Measurements from ENCODE around the gene ARHGDIG. TPM values are rescaled to one million over a fixed set of nuclear protein-coding genes. Genes with fewer than 3 reads are reported as not detected.

Gene ARHGDIG
- polyA plus RNA-seq, 3 donors: 1.3 to 6.1 (median 2.6) TPM

DNA sequence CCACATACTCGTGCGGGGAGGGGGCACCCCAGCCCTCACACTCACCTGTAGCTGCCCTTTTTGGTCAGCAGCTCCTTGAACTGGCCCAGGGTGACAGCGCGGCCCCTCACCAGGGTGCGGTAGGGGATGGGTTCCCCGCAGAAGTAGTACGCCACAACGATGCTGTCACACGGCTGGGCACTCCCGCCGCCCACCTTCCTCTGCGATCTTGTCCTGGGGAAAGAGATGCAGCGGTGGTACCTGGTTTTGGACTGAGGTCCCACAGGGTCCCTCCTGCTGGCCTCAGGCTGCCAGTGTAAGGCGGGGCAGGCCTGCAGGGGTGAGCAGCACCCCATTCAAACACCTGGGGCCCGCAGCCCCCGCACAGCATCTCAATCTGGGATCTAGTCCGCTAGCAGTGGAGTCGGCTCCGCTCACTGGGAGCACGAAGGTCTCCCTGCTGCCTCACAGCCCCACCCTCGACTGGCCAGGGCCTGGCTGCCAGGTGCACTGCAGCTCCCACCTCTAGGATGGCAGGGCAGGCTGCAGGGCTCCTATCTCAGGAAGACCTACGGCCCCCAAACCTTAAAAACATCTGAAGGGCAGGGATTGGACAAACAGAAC lies 9.1 kb downstream of the ARHGDIG start:
- no peak for DNase-seq (ENCODE audit: extremely low read depth in 1 of 11, low read depth in 9 of 11, low spot score in 4 of 11)

DNA sequence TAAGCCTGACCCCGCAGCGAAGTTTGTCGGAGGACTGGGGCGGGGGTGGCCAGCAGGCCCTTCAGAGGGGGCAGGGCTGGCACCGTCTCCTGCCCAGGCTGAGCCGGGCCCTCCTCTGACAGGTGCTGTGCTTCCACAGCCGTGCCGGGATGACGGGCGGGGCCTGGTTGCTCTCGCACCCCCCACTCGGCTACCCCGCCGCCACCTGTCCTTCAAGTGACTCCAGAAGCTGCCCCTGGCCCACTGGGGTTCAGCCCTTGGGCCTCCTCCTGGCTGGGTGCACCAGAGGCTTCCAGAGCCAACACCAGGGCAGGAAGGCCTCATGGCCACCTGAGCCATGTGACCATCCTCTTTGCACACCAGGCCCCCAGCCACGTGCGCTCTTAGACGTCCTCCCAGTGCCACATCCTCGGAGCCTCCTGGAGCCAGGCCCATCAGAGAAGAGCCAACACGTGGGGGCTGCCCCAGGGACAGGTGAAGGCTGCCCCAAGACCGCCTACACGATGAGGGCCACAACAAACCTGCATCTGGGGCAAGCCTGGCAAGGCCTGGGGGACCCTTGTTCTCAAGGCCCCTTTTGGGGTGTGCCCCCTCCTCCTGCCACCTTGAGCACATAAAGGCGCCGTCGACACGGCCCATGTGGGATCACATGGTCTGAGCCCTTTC lies 9.8 kb downstream of the ARHGDIG start:
- DNase-seq (ENCODE audit: extremely low read depth in 1 of 11, low read depth in 9 of 11, low spot score in 4 of 11): no peak

GRCh38 chr16:290681-291405 lies 10.5 kb downstream of the ARHGDIG start:
- no peak for DNase-seq (ENCODE audit: extremely low read depth in 1 of 11, low read depth in 9 of 11, low spot score in 4 of 11)

- DNase-seq (ENCODE audit: extremely low read depth in 1 of 11, low read depth in 9 of 11, low spot score in 4 of 11): no peak
Measured at GRCh38 chr16:291539-291938, 11.1 kb downstream of the ARHGDIG start.

DNA sequence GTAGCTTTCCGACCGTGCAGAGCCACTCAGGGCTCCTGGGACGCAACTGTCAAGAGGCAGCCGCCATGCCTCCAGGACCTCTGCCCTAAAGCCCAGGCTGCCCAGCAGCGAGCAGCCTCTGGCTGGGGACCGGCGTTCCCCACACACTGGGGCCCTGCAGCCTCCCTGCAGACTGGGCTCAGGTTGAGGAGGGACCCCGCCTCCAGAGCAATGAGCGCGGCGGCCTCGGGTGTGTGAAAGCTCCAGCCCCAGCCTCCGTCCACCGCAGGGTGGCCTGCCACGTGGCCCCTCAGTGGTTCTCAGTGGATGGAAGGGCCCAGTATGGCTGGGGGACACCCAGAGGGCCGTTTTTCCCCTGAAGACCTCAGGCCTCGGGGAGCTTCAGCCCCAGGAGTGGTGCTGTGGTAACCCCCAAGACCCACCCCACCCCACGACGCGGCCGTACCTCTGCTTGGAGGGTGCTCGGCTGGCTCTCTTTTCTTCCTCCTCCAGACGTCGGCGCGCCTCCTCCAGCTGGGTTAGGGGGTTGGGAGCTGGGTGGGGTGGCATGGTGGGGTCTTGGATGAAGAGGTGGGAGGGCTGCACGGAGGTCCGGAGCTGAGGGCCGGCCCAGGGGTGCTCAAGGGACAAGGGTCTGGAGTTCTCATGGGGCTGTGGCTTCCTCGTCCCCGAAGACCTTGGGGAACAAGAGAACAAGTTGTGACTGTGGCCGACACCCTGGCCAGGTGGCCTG lies 12.8 kb downstream of the ARHGDIG start:
- DNase-seq (ENCODE audit: extremely low read depth in 1 of 11, low read depth in 9 of 11, low spot score in 4 of 11): no peak

DNA sequence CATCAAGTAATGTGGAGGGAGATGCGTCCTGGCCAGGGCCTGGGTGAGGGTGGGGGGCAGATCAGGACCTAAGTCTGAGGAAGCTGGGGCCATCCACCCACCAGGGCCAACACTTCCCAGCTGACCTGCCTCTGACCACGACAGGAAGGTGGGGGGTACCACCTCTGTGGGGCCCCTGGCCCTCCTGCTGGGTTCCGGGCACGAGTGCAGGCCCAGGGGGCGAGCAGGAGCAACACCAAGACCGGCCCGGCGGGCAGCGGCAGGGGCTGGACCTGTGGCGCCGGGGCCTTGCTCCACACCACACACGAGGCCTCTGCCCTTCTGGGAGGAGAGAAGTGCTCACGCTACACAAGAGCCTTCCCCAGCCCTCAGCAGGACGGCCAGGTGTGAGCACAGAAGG lies 15.9 kb downstream of the ARHGDIG start:
- no peak for DNase-seq (ENCODE audit: extremely low read depth in 1 of 11, low read depth in 9 of 11, low spot score in 4 of 11)

- DNase-seq (ENCODE audit: extremely low read depth in 1 of 11, low read depth in 9 of 11, low spot score in 4 of 11): no peak
Measured at GRCh38 chr16:296806-297510, 16.6 kb downstream of the ARHGDIG start.

DNA sequence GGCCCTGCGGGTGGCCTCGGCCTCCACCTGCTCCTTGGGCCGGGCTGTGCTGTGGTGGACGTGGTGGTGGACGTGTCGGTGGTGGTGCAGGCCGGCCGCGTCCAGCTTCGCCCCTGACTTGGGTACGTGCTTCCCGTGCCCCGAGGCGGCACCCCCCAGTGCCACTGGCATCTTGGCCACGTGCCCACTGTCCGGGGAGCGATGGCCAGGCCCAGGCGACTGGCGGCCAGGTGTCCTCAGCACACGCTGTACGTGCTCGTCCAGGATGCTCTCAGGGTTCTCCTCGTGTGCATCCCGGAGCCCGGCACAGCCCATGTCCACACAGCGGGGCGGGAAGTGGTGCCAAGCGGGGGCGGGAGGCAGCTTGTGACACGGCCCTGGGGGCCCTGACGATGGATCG lies 17.4 kb downstream of the ARHGDIG start:
- no peak for DNase-seq (ENCODE audit: extremely low read depth in 1 of 11, low read depth in 9 of 11, low spot score in 4 of 11)

- no peak for DNase-seq (ENCODE audit: extremely low read depth in 1 of 11, low read depth in 9 of 11, low spot score in 4 of 11)
Measured at GRCh38 chr16:301235-301634, 20.8 kb downstream of the ARHGDIG start.

DNA sequence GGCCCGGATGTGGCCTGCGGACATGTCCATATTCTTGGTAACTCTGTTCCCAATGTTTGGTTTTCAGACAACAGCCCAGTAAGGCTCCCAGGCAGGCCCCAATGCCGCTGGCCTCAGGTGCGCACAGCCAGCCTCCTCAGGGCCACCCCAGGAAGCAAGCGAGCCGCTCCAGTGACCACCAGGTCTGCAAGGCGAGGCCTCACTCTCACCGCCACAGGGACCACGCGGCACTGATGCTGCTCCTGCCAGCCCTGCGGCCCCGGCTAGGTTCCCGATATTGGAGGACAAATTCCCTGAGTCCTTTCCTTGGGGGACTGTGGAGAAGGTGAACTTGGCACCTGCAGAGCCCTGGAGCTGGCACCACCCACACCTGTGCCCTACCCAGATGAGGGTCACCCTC lies 21.6 kb downstream of the ARHGDIG start:
- no peak for DNase-seq (ENCODE audit: extremely low read depth in 1 of 11, low read depth in 9 of 11, low spot score in 4 of 11)

DNA sequence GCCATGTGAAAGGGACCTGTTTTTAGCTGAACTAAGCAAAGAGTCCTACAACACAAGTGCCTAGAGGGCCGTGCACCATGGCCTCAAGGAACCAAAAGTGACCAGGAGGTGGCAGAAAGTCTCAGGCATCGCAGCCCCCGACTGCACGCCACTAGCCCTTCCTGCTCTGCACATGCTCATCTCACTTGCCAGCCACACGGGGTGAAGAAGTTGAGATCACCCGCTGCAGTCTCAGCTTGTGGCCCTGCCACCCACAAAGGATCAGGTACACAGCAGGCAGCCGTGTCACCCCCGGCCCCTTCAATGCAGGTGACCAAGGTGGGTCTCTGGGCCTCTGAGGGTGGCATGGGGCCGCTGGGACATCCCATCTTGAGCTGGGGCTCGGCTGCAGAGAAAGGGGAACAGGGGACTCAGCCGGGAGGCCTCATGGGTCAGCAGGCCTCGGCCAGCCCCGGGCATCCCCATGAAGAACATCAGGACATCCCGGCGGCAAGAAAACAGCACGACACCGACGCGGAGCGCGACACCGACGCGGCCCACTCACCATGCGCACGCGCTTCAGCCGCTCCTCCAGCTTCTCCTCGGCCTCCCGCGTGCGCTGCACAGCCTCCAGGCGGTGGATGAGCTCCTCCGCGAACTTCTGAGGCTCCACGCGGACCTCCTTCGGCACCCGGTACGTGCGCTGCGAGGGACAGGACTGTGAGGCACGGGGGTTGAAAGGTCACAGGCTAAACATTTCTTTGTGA lies 23.5 kb downstream of the ARHGDIG start:
- DNase-seq (ENCODE audit: extremely low read depth in 1 of 11, low read depth in 9 of 11, low spot score in 4 of 11): no peak

DNA sequence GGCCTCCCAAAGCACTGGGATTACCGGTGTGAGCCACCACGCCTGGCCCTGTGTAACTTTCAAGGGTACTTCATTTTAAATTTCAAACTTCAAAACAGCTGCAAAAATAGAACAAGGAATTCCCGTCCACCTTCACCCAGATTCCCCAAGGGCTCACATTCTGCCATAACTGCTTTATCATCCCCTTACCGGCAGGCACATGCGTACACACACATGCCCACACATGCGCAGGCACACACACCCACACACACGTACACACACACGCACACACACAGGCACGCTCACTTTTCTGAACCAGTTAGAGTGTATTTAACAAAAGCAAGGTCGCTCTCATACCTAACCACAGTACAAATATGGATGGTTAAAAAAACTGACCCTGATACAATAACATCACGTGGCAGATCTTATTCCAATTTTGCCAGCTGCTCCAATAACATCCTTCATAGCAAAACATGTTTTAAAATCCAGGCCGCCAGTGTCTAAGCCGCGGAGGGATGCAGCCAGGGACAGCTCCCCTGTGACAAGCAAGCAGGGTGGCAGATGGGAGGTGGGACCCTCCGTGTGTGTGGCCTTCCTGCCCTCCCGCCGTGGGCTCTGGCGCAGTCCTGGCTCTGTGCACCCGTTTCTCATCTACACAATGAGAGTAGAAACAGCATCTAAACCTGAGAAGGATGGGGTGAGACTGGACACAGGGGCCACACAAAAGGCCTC lies 25.7 kb downstream of the ARHGDIG start:
- DNase-seq (ENCODE audit: extremely low read depth in 1 of 11, low read depth in 9 of 11, low spot score in 4 of 11): no peak

DNA sequence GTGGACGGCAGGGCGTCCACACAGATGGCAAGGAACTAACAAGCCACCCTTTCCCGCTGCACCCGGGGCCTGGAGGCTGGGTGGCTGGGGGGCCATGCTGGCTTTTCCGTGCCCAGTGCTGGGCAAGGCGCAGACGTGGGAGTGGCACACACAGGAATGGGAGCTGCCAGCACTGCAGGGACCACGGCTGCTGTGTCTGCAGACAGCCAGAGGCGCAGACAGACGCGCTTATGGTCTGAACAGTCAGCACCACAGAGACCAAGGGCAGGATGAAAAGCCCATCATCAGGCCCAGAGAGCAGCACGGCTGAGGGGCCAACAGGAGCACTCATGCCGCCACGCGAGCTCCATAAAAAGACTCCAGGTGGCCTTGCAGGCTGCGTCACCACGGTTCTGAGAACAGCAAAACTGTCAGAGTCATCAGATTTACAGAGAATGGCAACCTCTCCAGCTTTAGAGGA lies 26.6 kb downstream of the ARHGDIG start:
- no peak for DNase-seq (ENCODE audit: extremely low read depth in 1 of 11, low read depth in 9 of 11, low spot score in 4 of 11)

- DNase-seq (ENCODE audit: extremely low read depth in 1 of 11, low read depth in 9 of 11, low spot score in 4 of 11): no peak
Measured at GRCh38 chr16:307691-308312, 27.4 kb downstream of the ARHGDIG start.

DNA sequence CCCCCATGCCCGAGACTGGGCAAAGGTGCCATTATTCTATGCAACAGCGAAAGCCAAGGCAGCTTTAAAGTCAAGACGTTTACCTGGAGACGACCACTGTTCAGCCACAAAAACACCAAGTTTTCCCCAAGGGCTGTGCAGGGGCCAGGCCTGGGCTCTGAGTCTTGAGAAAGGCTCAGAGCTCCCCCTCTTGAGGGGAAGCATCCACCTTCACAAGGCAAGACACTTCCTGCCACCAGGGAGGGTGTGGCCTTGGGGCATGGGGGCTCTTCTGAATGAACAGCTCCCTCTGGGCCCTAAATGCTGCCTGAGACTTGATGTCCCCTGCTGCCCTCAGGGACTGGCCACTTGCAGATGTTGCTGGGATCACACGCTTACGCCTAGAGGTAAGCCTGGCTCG lies 29.1 kb downstream of the ARHGDIG start:
- DNase-seq (ENCODE audit: extremely low read depth in 1 of 11, low read depth in 9 of 11, low spot score in 4 of 11): no peak

GRCh38 chr16:311725-312124 lies 31.3 kb downstream of the ARHGDIG start:
- DNase-seq (ENCODE audit: extremely low read depth in 1 of 11, low read depth in 9 of 11, low spot score in 4 of 11): no peak

DNA sequence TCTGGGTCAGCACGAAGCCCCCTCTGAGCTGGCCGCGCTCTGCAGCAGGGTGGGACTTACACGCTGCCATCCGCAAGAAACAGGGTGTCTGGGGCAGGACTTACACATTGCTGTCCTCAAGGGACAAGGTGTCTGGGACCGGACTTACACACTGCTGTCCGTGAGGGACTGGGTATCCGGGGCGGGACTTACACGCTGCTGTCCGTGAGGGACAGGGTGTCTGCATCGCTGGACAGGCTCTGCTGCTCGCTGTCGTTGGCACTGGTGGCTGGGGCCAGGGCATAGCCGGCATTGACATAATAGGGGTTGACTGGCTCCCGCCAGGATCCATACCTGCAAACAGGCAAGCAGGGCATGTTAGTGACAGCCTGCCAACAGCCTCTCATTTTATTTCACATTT lies 34.0 kb downstream of the ARHGDIG start:
- DNase-seq (ENCODE audit: extremely low read depth in 1 of 11, low read depth in 9 of 11, low spot score in 4 of 11): no peak
